GM21737 (cell line): ENCODE data around the gene PBXIP1.

ENCODE experiments used
- ATAC-seq: cut with Tn5 transposase; IDR thresholded peaks from one replicate; pipeline ENCODE4 v1.9.1; 2021; ENCODE audit warnings: mild to moderate bottlenecking, moderate library complexity; ENCODE audit not compliant: unreplicated experiment

Gene PBXIP1

DNA sequence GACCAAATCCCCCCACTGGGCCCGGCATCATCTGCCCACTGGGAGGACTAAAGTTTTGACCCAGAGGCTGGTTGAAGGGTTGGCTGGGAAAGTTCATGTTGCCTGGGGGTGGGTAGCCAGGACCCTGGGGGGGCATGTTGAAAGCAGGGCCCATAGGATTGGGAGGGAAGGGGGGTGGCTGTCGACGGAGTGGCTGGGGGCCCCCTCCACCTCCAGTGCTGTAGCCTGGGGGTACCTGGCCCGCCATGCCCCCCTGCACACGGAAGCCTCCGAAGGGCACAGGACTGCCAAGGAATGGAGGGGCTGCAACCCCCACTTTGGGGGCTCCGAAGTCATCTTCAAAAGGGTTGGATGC is 3.5 kb upstream of the PBXIP1 start:
- no peak for ATAC-seq

DNA sequence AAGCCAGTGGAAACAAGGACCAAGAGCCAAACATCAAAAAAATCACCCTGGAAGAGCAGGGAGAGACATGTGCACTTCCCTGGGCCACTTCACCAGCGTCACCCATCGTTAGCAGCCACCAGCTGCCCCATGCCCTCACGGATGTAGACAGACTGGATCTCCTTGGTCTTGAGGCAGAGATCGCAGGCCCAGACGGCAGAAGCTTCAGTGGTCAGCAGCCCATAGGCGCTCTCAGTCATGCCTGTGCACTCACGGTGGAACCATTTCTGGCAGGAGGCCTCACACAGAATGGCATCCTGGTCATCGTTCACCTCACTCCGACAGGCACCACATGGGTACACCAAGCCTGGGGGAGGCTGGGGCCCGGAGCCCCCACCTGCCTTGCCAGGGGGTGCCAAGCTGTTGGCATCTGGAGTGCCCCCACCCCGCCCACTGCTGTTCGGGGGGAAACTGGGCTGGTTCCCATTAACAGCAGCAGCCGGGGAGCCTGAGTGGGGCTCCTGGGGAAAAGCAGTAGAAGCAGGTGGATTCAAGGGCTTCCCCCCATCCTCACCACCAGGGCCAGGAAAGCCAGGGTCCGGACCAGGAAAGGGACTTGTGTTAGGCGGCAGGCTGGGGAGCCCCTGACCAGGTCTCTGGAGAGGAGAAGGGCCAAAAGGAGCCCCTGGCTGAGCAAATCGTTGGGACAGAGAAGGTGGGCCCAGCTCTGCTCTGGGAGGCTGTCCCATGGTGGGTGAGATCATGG is 3.0 kb upstream of the PBXIP1 start:
- ATAC-seq = no peak

DNA sequence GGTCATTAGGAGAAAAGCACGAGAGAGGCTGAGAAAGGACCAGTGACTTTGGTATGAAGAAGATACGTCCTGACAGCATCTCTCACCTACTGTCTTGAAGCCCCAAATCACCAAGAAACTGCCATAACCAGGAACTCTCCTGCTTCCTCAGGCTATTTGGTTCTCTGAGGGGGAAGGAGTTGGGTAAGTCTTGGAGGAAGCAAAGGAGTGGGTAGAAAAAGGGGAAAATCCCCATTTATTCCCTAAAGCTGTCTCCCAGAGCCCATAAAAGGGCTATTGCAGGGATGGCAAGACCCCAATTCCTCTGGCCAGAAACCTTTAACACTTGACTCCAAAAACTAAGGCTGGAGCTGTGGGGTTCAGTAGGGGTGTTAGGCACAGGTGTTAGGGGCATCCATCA is 2.1 kb upstream of the PBXIP1 start:
- ATAC-seq = no peak

DNA sequence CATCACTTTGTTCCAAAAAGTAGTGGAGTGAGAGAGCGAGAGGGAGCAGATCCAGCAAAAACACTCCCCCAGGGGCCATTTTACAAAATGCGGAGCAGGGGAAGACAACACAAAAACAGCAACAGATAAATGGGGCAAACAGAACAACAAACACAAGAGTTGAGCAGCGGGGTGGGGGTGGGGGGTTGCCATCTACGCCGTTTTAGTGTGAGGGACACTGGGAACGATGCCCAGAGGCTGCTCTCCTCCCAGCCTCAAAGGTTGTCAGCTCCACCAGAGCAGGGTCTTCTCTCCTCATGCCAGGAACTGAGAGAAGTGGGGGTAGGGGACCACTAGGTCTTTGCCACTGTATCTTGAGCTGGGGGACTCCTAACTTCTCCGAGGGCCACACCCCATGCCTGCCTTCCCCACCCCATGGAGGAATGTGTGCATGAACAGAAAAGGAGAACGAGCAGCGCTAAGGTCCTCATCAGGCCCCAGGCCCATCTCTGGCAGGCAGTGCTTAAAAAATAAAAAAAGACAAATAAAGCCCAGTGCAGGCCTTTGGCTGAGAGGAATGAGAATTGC is 1.3 kb upstream of the PBXIP1 start:
- ATAC-seq = no peak

DNA sequence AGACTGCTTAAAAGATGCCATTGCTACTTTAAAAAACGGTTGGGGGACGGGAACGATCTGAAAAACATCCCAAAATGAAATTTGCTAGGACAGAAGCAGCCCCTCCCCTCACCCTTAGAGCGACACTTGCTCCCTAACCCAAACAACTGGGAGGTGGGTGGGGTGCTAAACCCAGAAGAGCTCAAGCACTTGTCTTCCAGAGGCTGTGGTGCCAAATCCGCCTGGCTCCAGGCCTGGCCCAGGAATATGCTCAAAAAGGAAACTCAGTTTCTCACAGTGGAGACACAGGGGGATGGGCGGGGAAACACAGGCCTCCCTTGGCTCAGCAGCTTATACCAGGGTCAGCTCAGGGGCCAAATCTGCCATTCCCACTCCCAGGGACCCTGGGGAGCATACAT is 644 bp upstream of the PBXIP1 start:
- ATAC-seq = no peak

DNA sequence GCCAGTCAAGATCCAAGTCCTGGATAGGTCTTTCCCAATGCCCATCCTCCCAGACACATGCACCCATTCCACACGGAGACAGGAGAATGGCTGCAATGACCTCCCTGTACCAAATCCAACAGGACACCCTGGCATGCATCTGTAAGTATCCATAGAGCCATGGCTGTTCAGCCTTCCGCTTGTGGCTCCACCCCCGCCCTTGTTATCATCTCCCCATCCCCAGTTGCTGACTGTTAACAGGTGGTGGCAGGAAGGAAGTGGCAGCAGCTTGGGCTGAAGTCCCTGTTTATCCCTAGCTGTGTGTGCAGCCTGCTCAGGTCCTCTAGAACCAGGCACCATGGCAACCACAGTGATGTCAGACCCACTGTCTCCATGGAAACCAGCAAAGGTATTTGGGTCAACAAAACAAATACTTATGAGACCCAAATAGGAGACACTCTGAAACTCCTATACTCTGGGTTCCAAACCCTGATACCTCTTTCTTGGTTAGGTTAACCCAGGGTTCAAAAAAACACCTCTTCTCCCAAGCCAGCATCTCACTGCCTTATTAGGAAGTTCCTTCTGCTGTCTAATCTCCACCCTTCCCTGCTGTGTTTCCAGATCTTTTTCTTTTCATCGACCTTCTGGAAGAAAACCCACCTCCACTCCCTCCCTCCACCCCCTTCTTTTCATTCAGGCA is 721 bp downstream of the PBXIP1 start:
- ATAC-seq = peak; percentile 56

DNA sequence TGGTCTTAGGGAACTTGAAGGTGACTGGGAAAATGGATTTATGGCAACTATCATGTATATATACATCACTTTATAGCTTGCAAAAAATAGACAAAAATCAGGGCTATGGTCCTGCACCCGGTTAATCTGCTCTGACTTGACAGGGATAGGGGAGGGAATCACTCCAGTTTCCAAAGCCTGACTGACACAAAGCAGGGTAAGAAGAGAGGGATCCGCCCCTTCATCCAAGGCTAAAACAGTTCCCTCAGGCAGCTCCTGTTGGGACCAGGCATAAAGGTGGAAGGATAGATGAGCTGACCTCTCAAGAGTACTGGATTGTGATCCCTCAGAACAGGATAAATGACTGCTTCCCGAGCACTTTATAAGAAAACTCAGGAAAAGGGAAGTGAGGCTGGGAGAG is 1.4 kb downstream of the PBXIP1 start:
- ATAC-seq = no peak

DNA sequence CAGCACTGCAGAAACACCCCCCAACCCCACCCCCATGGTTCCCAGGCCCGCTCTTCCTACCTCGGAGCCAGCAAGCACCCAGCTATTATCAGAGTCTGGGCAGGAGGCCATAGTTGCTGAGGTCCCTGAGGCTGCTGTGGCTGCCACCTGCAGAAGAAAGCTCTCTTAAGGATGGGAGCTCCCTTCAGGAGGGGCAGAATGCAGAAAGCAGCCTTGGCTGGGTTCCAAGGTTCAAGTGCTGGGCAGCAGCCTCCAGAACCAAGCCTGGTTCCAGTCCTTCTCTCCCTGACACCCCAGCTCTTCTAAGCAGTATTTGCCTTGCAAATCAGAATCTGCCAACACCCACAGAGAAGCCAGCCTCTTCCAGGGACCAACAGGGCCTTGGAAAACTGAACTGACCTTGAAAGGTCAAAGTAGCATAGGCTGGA is 2.3 kb downstream of the PBXIP1 start:
- no peak for ATAC-seq

DNA sequence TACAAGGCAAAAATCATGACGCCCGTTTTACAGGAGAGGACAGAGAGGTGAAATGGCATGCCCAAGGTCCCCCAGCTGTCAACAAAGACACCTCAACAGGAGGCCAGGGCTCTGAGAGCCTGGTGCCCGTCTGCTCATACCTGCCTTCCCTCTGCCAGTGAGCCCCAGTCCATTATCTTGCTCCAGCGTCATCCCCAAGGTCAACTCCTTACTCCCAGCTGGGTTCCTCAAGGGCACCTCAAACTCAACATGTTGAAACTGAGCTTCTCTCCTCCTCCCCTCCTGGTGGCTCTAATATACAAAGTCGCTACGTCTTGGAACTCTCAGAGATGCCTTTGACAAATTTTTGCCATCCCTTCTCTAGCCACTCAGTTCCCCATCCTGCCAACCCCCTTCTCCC is 3.2 kb downstream of the PBXIP1 start:
- ATAC-seq = no peak

DNA sequence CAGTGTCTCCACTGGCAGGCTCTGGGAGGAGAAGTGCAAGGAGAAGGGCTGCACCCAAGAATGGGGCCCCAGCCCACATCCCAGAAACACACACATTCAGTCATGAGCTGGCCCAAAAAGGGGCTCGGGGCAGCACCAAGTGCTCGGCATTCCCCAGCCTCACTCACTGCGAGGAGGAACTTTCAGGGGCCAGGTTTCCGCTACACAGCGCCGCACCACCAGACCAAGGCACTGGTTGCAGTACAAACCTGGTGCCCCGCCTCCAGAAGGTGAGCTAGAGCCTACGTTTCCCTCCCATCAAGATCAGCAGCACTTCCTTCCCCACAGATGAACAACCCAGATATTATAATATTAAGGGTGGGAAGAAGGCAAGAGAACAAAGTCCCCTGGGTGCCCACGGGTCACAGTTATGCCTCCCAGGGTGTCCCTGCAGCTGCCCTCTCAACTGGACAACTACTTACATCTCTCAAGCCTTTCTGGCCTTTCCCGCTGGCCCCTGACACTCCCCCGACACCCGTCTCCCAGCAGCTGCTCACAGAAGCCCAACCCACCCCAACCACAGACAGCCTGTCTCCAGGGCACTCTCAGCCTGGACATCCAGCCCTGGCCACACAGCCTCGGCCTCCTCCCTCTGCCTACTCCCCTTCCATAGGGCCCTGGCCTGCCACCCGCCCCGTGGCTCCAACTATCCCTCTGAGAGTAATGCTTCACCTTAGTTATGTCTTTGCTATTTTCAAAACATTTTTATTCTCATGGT is 3.8 kb downstream of the PBXIP1 start:
- no peak for ATAC-seq

DNA sequence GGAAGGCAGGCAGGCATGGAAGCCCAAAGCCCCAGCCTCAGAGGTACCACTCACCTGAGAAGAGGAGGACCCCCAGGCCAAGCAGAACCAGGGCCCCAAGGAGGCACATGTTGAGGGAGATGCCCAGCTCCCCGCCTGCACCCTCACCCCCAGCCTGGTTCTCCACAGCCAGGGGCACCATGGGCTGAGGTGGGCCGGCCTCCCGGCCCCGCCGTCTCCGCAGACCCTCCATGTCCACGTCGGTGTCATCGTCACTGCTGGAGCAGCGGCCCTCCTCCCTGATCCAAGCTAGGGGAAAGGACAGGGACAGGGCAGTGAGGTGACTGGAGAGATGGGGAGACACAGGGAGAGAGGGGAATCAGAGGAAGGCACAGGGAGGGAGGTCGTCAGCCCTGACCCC is 7.8 kb downstream of the PBXIP1 start:
- ATAC-seq = no peak

DNA sequence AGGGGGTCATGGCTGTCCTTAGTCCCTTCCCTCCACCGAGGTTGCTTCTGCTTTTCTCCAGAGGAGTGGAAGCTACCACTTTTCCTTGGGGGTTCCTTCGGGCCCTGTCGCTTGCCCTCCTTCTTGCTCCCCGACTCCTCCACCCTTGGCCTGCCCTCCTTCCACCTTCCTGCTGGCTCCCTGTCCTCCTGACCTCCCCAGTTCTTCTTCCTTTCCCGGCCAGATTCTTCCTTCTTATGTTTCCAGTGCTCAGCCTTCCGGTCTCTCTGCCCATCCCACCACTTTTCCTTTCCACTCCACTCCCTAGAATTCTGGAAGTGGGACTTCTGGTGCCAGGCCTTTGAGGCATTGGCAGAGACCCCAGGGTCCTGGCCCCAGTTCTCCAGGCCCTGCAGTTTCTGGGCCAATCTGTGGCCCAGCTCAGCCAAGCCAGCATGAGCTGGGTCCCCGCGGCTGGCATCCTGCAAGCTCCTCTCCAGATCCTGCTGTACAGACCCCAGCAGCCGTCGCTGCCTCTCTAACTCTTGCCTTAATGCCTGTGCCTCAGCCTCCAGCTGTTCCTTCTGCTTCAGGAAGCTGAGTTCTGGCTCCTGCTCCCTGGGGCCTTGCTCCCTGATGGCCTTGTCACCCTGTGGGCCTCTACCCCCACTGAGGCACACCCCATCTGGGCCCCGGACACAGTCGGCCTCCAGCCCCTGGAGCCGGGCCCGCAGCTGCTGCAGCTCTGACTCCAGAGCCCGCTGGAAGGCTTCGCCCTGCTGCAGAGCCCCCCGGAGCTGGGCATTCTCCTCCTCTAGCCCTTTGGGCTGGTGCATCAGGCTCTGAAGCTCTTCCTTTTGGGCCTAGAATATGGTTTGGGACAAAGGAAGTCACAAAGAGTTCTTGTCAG is 9.7 kb downstream of the PBXIP1 start:
- no peak for ATAC-seq

DNA sequence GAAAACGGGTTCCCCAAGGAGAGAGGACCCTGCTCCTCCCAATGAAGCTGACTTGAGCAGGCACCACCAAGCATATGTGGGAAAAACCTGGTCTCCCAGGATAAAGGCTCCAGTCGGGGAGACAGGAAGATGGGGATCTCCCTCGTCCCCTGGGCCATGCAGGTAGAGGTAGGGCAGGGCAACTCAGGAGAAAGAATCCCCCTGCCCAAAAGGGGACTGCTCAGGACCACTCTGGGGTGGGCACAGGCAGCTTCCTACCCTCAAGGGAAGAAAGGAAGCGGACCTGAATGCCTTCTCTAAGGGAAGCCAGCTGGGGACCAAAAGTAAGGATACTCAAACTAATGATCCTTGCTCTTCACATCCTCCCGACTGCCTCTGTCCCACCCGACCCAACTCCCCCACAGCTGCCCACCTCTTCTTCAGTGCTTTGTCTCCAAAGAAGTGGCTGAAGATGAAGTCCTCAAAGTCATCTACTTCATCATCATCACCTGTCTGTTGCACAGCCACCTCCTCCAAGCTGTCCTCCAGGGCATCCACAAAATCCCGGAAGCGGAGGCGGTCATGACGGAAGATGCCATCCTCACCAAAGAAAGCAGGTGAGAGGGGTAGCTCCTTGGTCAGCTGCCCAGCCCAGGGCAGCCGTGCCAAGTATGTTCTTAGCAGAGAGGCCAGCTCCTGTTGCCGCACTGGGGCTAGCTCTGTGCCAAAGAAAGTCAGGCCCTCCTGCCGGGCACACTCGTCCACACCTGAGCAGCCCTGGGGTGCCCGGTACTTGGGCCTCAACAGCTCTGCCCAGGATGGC is 10.5 kb downstream of the PBXIP1 start:
- no peak for ATAC-seq

DNA sequence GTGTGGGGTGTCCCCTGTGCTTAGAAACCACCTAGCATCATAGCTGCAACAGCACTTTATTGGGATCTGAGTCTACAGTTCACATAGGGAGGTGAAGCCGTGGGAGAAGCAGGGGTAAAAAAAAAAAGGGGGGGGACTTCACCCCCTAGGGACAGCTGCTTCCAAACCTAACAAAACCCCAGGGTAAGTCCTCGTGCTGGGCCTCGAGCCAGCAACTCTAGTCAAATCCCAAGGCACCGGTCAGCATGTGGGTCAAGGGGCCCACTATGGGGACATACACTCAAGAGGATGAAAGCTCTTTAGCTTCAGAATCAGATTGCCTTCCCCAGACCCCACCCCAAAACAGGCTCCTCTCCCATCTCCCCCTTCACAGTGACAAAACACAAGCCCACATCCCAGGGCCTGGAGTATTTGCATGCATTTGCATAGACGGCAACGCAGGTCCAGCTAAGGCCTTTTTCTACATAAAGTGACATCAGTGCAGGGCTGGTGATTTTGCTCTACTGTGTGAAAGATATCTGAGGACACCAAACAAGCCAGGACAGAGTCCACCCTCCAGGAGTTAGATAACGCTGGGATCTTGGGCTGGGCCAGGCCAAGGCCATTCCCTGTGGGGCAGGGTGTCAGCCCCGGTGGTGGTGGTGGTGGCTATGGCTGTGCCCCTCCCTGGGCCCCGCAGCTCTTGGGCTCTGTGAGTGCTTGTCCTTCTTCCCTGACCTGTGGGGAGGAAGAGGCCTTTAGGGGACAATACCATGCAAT is 11.3 kb downstream of the PBXIP1 start:
- ATAC-seq = no peak

DNA sequence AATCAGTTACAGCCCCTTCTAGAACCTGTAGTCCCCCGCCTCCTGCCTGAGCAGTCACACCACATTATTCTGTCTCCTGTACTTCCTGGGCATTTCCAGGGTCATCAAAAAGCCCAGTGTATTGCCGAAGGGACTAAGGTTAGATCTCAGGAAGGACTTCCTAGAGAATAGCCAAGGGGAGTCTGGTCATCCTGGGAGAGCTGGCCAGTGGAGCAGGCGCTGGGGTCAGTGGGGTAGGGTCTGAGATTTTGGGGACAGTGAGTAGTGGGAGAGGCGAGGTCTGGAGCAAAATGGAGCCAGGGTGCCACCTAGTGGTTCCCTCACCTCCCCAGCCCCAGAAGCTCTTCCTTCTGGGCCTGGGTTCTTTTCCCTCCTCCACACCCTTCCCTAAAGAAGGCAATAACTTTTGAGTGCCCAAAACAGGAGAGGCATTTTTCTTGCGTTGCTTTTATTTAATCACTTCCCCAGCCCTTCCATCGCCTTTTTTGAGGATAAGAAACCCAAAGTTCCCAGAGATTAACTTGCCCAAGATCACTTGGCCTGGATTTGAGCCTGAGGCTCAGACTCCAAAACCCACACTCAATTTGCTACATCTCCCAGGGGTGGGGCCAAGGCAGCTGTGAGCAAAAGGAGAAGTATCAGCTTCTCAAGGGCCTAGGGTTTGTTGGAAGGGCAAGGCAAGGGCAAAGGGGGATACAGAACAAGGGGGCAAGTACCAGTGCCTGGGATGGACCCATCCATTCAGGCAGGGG is 12.1 kb downstream of the PBXIP1 start:
- ATAC-seq = no peak

DNA sequence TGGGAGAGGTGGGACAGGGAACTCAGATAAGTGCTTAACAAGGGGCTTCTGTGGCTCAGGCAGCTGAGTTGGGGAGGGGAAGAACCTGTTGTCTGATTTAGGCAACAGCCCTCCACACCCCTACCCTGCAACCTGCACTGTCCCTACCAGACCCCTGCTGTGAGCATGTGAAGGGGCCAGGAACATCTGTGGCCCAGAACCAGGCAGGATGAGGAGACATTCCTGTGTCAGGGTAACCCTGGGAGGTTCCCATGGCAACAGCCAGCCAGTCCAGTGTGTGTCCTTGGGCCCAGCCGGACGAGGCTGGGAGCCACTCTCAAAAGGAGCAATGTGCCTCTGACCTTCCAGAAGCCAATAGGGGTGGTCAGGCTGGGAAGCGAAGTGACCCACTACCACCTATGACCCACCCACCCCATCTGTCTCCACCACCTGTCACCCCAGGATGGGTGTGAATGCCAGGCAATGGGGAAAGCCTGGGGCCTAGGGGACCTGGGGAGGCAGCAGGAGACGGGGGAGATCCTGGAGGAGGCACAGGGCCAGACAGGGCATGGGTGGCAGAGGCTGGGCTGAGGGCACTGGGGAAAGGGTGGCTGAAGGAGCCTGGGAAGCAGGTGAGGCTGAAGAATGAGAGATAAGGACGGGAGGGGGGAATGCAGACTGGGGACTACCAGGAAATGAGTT is 14.4 kb downstream of the PBXIP1 start:
- no peak for ATAC-seq

DNA sequence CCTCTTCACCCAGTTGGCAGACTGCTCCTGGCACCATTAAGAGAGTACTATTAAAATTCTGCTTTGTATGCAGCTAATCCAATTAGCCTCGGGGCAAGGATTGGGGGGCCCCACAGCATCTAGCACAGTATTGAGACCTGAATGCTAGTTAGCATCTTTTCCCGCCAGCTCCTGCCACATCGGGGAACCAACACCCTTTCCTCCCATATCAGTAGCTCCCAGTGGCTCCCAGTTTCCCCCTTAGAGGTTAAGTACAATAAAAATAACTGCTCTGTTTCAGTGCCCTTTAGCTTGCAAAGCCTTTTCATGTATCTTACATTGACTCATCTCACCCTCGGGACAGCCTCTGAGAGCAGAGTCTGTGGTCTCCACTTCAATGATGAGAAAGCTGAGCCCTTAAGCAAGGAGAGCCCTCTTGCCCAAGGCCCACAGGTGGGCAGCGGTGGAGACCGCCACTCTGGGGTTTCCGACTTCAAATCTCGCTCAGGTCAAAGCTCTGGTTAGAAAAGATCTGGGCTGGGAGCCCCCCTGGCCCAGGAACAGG is 15.2 kb downstream of the PBXIP1 start:
- no peak for ATAC-seq

DNA sequence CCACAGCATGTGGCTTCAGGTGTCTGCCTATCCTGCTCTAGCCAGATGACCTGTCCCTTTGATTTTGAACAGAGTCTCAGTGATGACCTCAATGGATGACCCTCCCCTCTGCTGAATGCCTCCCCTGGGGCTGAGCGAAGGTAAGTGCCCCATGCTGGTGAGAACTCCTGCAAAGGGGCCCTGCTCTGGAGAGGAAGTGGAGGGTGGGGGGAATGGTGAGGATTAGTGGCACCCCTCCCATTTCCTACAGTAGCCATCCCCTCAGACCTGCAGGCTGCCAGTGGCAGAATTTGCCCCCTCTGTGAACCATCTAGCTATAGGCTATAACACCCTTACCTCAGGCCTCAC is 15.7 kb downstream of the PBXIP1 start:
- ATAC-seq = no peak
